ENCODE results near the gene OR51E1.
A peak's percentile ranks its signal among the peaks of the same experiment; 100 is the strongest.

The OR51E1 gene

GRCh38 chr11:4637662-4638047, 6.1 kb upstream of the OR51E1 start:
- Histone ChIP-seq H3K9me2 (replicated peaks; ENCODE audit: low read depth, low read length) (no peaks in the 10 kb centered on the region), H3K4me2 (ENCODE audit: low read depth, low read length, poor library complexity, severe bottlenecking) (no peak overlapping the region), H3K4me3 (ENCODE audit: low read length, poor library complexity, severe bottlenecking) (no peak overlapping the region), H3K9ac (ENCODE audit: low read depth, low read length, poor library complexity, severe bottlenecking) (no peak overlapping the region), H3K36me3 (ENCODE audit: insufficient read depth, low read length) (no peaks in the 10 kb centered on the region), H3K79me2 (ENCODE audit: insufficient read depth, low read length) (no peaks in the 10 kb centered on the region), H3K9me3 (ENCODE audit: insufficient read depth, low read depth, low read length) (no peaks in the 10 kb centered on the region), H3K27me3 (ENCODE audit: insufficient read depth, low read length, poor library complexity, severe bottlenecking) (no peaks in the 10 kb centered on the region), H3K4me1 (ENCODE audit: insufficient read depth, low read length, poor library complexity, severe bottlenecking) (no peaks in the 10 kb centered on the region), H4K20me1 (ENCODE audit: insufficient read depth, low read length, poor library complexity, severe bottlenecking) (no peaks in the 10 kb centered on the region), H2AFZ (ENCODE audit: low read length) (peak overlapping the region; percentile 41; the same call in 1 of the 2 replicates), H3F3A (ENCODE audit: low read depth) (no peaks in the 10 kb centered on the region)
- TF ChIP-seq EZH2phosphoT487 (IDR thresholded peaks at IDR 0.05; ENCODE audit: borderline replicate concordance), result no peak
- no peak for TF ChIP-seq CTCF (conservative IDR thresholded peaks at IDR 0.05; ENCODE audit: low read length)

GRCh38 chr11:4639931-4640330, 3.9 kb upstream of the OR51E1 start:
- Histone ChIP-seq H4K20me1 (ENCODE audit: insufficient read depth, low read length, poor library complexity, severe bottlenecking) (no peaks in the 10 kb centered on the region), H3K36me3 (ENCODE audit: insufficient read depth, low read length) (no peaks in the 10 kb centered on the region), H3K4me3 (ENCODE audit: low read length, poor library complexity, severe bottlenecking) (no peak overlapping the region), H2AFZ (ENCODE audit: low read length) (no peak overlapping the region), H3K27me3 (ENCODE audit: insufficient read depth, low read length, poor library complexity, severe bottlenecking) (no peaks in the 10 kb centered on the region), H3K4me2 (ENCODE audit: low read depth, low read length, poor library complexity, severe bottlenecking) (no peak overlapping the region), H3K9me2 (replicated peaks; ENCODE audit: low read depth, low read length) (no peaks in the 10 kb centered on the region), H3K4me1 (ENCODE audit: insufficient read depth, low read length, poor library complexity, severe bottlenecking) (no peaks in the 10 kb centered on the region), H3K79me2 (ENCODE audit: insufficient read depth, low read length) (no peaks in the 10 kb centered on the region), H3K9me3 (ENCODE audit: insufficient read depth, low read depth, low read length) (no peaks in the 10 kb centered on the region), H3F3A (ENCODE audit: low read depth) (no peaks in the 10 kb centered on the region), H3K9ac (ENCODE audit: low read depth, low read length, poor library complexity, severe bottlenecking) (no peak overlapping the region)
- TF ChIP-seq CTCF (conservative IDR thresholded peaks at IDR 0.05; ENCODE audit: low read length) (no peak), EZH2phosphoT487 (IDR thresholded peaks at IDR 0.05; ENCODE audit: borderline replicate concordance) (no peak)

DNA sequence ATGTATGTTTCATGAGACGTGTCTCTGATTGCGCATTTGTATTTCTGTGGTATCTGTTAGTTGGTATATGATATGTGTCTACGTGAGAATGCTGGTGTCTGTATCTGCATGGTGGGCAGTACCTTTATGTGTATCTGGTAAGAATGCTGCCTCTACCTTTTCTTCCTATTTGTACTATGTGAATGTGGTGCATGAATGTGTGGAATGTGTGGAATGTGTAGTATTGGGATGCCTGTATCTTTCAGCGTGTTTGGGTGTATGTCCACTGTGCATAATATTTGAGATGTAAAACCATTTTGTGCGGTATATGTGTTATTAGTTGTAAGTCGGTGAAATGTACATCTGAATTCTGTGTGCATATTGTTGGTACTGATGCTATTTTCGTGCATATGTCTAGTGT, 2.3 kb upstream of the OR51E1 start:
- Histone ChIP-seq H3K79me2 (ENCODE audit: insufficient read depth, low read length) (no peaks in the 10 kb centered on the region), H3K4me1 (ENCODE audit: insufficient read depth, low read length, poor library complexity, severe bottlenecking) (no peaks in the 10 kb centered on the region), H3K9ac (ENCODE audit: low read depth, low read length, poor library complexity, severe bottlenecking) (no peak overlapping the region), H3K9me2 (replicated peaks; ENCODE audit: low read depth, low read length) (no peaks in the 10 kb centered on the region), H2AFZ (ENCODE audit: low read length) (no peak overlapping the region), H4K20me1 (ENCODE audit: insufficient read depth, low read length, poor library complexity, severe bottlenecking) (no peaks in the 10 kb centered on the region), H3K4me2 (ENCODE audit: low read depth, low read length, poor library complexity, severe bottlenecking) (no peak overlapping the region), H3K36me3 (ENCODE audit: insufficient read depth, low read length) (no peaks in the 10 kb centered on the region), H3F3A (ENCODE audit: low read depth) (no peaks in the 10 kb centered on the region), H3K4me3 (ENCODE audit: low read length, poor library complexity, severe bottlenecking) (no peak overlapping the region), H3K27me3 (ENCODE audit: insufficient read depth, low read length, poor library complexity, severe bottlenecking) (no peaks in the 10 kb centered on the region), H3K9me3 (ENCODE audit: insufficient read depth, low read depth, low read length) (no peaks in the 10 kb centered on the region)
- TF ChIP-seq EZH2phosphoT487 (IDR thresholded peaks at IDR 0.05; ENCODE audit: borderline replicate concordance) (no peak), CTCF (conservative IDR thresholded peaks at IDR 0.05; ENCODE audit: low read length) (no peak)

Data from Loucy (cell line).